Melanocyte of skin (primary cell): ENCODE results near the gene PDLIM7. TPM values are rescaled to one million over a fixed set of nuclear protein-coding genes. Genes with fewer than 3 reads are reported as not detected.

Experiments
- total RNA-seq, 2 donors: library from RNA; depleted of rRNA; stranded (reverse); fragments of >200 nt; gene quantifications; 2 replicates each; pipeline ENCODE4 v1.2.3, GENCODE V29; 2012

Gene PDLIM7, protein sequence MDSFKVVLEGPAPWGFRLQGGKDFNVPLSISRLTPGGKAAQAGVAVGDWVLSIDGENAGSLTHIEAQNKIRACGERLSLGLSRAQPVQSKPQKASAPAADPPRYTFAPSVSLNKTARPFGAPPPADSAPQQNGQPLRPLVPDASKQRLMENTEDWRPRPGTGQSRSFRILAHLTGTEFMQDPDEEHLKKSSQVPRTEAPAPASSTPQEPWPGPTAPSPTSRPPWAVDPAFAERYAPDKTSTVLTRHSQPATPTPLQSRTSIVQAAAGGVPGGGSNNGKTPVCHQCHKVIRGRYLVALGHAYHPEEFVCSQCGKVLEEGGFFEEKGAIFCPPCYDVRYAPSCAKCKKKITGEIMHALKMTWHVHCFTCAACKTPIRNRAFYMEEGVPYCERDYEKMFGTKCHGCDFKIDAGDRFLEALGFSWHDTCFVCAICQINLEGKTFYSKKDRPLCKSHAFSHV
- 10 to 100 TPM; 34.8 to 39.6 TPM for total RNA-seq

GRCh38 chr5:177497292-177498012, at the start of gene PDLIM7:
PDLIM7 (minus strand) TSS chr5:177497604; CDS start chr5:177496512, 1,092 bp downstream.

GRCh38 chr5:177516601-177517568, 19.5 kb upstream of the PDLIM7 start, which contains the start of gene DDX41:
DDX41 (minus strand) TSS chr5:177516961; CDS start chr5:177516945, 16 bp downstream.

DNA sequence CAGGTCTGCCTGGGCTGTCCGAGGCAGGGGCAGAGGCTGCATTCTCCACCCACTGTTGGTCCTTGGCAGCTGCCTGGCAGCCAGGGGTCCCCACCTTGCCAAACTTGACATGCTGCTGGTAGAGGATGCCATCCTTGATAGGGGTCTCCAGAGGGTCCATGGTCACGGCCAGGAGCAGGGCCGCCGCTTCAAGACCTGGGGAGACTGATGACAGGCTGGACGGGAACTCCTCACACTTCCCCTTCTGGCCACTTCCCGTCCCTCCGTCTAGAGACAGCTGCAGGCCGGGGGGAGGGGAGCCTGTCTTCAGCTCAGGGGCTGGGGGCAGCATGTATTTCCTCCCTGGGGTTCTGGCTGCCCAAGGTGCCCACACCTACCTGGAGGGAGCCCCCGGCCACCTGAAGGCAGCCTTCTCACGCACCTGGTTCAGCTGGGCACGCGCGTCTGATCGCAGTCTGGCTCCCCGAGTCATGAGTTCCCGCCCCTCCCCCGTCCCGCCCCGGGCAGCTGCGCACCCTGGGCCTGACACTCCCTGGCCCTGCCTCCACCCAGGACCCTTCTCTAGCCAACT, 12.1 kb upstream of the PDLIM7 start, which contains the start of gene DOK3:
Gene DOK3 (minus strand): TSS at position 446 of the 571 bp plus-strand sequence. CDS start 286 bp downstream, at position 160.

GRCh38 chr5:177473443-177474001, 23.9 kb downstream of the PDLIM7 start, which contains the start of gene DBN1:
DBN1 (minus strand) TSS chr5:177473634; CDS start chr5:177473521, 113 bp downstream.

DNA sequence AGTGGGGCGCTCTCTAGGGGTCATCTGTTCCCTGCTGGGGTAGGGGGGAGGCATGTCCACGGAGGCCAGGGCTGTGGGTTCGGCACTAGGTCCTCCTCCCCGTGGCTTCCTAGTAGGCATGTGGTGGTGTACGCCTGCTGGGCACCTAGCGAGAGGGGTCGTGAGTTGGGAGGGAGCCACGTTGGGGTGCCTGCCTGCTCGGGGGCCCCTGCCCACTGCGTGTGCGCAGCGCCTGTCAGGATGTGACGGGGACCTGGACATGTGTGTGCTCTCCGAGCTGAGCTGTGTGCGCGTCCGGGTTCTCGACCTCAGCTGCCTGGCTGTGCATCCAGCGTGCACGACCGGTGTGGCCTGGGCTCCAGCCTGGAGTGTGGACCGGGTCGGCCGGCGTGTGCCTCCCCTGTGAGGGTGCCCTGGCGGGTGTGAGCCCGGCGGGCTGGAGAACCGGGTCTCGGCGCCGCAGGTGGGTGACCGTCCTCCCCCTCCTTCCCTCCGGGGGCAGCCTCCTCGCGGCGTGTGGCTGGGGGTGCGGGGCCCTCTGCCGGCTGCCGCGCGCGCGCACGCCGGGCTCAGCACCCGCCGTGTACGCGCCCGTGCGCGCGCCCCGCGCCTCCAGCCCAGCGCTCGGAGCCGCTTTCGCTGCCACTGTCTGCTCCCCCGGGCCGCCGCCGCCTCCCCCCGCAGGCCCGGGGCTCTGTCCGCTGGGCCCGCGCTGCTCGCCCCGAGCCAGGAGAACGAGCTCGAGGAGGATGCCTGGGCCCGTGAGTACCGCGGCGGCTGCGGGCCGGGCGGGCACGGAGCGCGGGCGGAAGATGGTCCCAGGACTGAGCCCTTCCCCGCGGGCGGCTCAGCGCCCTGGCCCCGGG, 51.0 kb downstream of the PDLIM7 start, which contains the start of gene PRR7:
Gene PRR7 (plus strand): TSS at position 615 of the 866 bp plus-strand sequence. CDS start 8,254 bp downstream, outside the sequence.

Other genes starting within 250 kb of the PDLIM7 start
- 10 to 100 TPM; 13.4 to 14.7 TPM for gene RAB24, start 193.9 kb downstream of the PDLIM7 start, total RNA-seq
- 100 to 1,000 TPM; 155 to 194 TPM for gene PRELID1, start 193.8 kb downstream of the PDLIM7 start, total RNA-seq
- 10 to 100 TPM; 11.0 to 13.3 TPM for gene MXD3, start 185.7 kb downstream of the PDLIM7 start, total RNA-seq
- 100 to 1,000 TPM; 263 to 342 TPM for gene LMAN2, start 145.9 kb downstream of the PDLIM7 start, total RNA-seq
- 10 to 100 TPM in 1 of 2 donors, 1 to 10 TPM in 1; 7.3 to 14.1 TPM for gene RGS14, start 139.7 kb downstream of the PDLIM7 start, total RNA-seq
- under 1 TPM; under 0.01 to 0.69 TPM for gene SLC34A1, start 113.2 kb downstream of the PDLIM7 start, total RNA-seq
- gene PFN3, start 96.9 kb downstream of the PDLIM7 start, total RNA-seq, result not detected
- 1 to 10 TPM; 1.0 to 2.3 TPM for gene F12, start 88.0 kb downstream of the PDLIM7 start, total RNA-seq
- gene GRK6, start 70.9 kb downstream of the PDLIM7 start, total RNA-seq, result 10 to 100 TPM; 25.5 to 34.3 TPM
- 10 to 100 TPM; 23.1 to 35.6 TPM for gene PRR7, start 50.8 kb downstream of the PDLIM7 start, total RNA-seq
- gene DBN1, start 24.0 kb downstream of the PDLIM7 start, total RNA-seq, result 10 to 100 TPM; 30.3 to 32.0 TPM
- gene DOK3, start 12.2 kb upstream of the PDLIM7 start, total RNA-seq, result 1 to 10 TPM; 2.0 to 2.1 TPM
- gene DDX41, start 19.4 kb upstream of the PDLIM7 start, total RNA-seq, result 10 to 100 TPM; 63.7 to 70.6 TPM
- 10 to 100 TPM; 16.0 to 24.4 TPM for gene FAM193B, start 57.0 kb upstream of the PDLIM7 start, total RNA-seq
- 10 to 100 TPM; 58.8 to 75.6 TPM for gene TMED9, start 94.6 kb upstream of the PDLIM7 start, total RNA-seq
- 10 to 100 TPM; 17.6 to 21.6 TPM for gene B4GALT7, start 102.5 kb upstream of the PDLIM7 start, total RNA-seq